Stimulated activated CD8-positive, alpha-beta memory T cell treated with anti-CD3 and anti-CD28 coated beads, Interleukin-12 subunit alpha, Interleukin-12 subunit beta, amount 100 ng/mL, for 1 hour (primary cell): ENCODE data around the gene CPD.
A peak's percentile ranks its signal among the peaks of the same experiment; 100 is the strongest.

Experiments
- DNase-seq: peaks from one replicate; pipeline ENCODE4 v3.0.0-alpha.2; 2020; ENCODE audit warnings: low read depth

The CPD gene

GRCh38 chr17:30354701-30355100 lies 24.0 kb upstream of the CPD start:
- DNase-seq = no peak

GRCh38 chr17:30357476-30357875 lies 21.3 kb upstream of the CPD start:
- no peak for DNase-seq

- no peak for DNase-seq
These were observed 20.5 kb upstream of the CPD start for GRCh38 chr17:30358055-30358760.

- no peak for DNase-seq
These were observed 18.5 kb upstream of the CPD start for GRCh38 chr17:30360086-30360808.

GRCh38 chr17:30361766-30362279 lies 16.9 kb upstream of the CPD start:
- no peak for DNase-seq

- DNase-seq = peak; percentile 60
These were observed 15.0 kb upstream of the CPD start for GRCh38 chr17:30363715-30364202.

GRCh38 chr17:30366536-30366935 lies 12.2 kb upstream of the CPD start:
- no peak for DNase-seq

GRCh38 chr17:30368912-30369720 lies 9.6 kb upstream of the CPD start:
- DNase-seq = no peak

GRCh38 chr17:30369995-30370394 lies 8.7 kb upstream of the CPD start:
- DNase-seq = no peak

GRCh38 chr17:30372755-30373154 lies 6.0 kb upstream of the CPD start:
- no peak for DNase-seq

GRCh38 chr17:30375661-30376060 lies 3.1 kb upstream of the CPD start:
- no peak for DNase-seq

- no peak for DNase-seq
These were observed 1.9 kb upstream of the CPD start for GRCh38 chr17:30376621-30377452.

- DNase-seq = no peak
These were observed 1.0 kb upstream of the CPD start for GRCh38 chr17:30377574-30378240.

GRCh38 chr17:30378241-30378824 lies 394 bp upstream of the CPD start:
- DNase-seq = peak; percentile 32

GRCh38 chr17:30379303-30379902 lies 676 bp downstream of the CPD start:
- peak; percentile 10 for DNase-seq

- DNase-seq = no peak
These were observed 1.2 kb downstream of the CPD start for GRCh38 chr17:30379903-30380381.

- DNase-seq = no peak
These were observed 2.1 kb downstream of the CPD start for GRCh38 chr17:30380643-30381339.

GRCh38 chr17:30381340-30381659 lies 2.6 kb downstream of the CPD start:
- no peak for DNase-seq

- DNase-seq = no peak
These were observed 3.6 kb downstream of the CPD start for GRCh38 chr17:30382345-30382744.
